Inferior parietal cortex (tissue), 1 donor: ENCODE results near the gene FRMD4A.

Experiments used
- DNase-seq: peaks from one replicate; pipeline ENCODE4 v3.0.0-alpha.2; 2016; ENCODE audit errors: extremely low spot score

The FRMD4A gene

GRCh38 chr10:14340051-14340744 is 9.5 kb upstream of the FRMD4A start:
- no peak for DNase-seq

- no peak for DNase-seq
Observed at GRCh38 chr10:14336736-14337135, 6.0 kb upstream of the FRMD4A start.

- no peak for DNase-seq
Observed at GRCh38 chr10:14334771-14335170, 4.0 kb upstream of the FRMD4A start.

- no peak for DNase-seq
Observed at GRCh38 chr10:14333606-14334005, 2.9 kb upstream of the FRMD4A start.

GRCh38 chr10:14332903-14333302 is 2.2 kb upstream of the FRMD4A start:
- no peak for DNase-seq

GRCh38 chr10:14329746-14330173 is 964 bp downstream of the FRMD4A start:
- DNase-seq: peak; percentile 42

GRCh38 chr10:14328881-14329672 is 1.6 kb downstream of the FRMD4A start:
- DNase-seq: no peak

- DNase-seq: no peak
Observed at GRCh38 chr10:14327527-14327926, 3.2 kb downstream of the FRMD4A start.

GRCh38 chr10:14326581-14326980 is 4.1 kb downstream of the FRMD4A start:
- DNase-seq: no peak

- peak; percentile 54 for DNase-seq
Observed at GRCh38 chr10:14325325-14325955, 5.3 kb downstream of the FRMD4A start.

GRCh38 chr10:14322526-14323188 is 8.1 kb downstream of the FRMD4A start:
- DNase-seq: peak; percentile 34

GRCh38 chr10:14318007-14318406 is 12.7 kb downstream of the FRMD4A start:
- DNase-seq: no peak

GRCh38 chr10:14312014-14312413 is 18.7 kb downstream of the FRMD4A start:
- no peak for DNase-seq

GRCh38 chr10:14311206-14311957 is 19.3 kb downstream of the FRMD4A start:
- no peak for DNase-seq

GRCh38 chr10:14309593-14309992 is 21.1 kb downstream of the FRMD4A start:
- DNase-seq: no peak

- DNase-seq: no peak
Observed at GRCh38 chr10:14306190-14306589, 24.5 kb downstream of the FRMD4A start.

GRCh38 chr10:14304046-14304445 is 26.7 kb downstream of the FRMD4A start:
- no peak for DNase-seq

GRCh38 chr10:14302035-14302434 is 28.7 kb downstream of the FRMD4A start:
- no peak for DNase-seq

- DNase-seq: no peak
Observed at GRCh38 chr10:14299556-14299955, 31.2 kb downstream of the FRMD4A start.

- DNase-seq: no peak
Observed at GRCh38 chr10:14296065-14296709, 34.5 kb downstream of the FRMD4A start.
